Neutrophil (primary cell): Measurements from ENCODE around the gene RPTOR.

Experiments
- H3K27ac ChIP-seq: fragments of 200-600 bp; sonication (generic); 2 replicates; pipeline ENCODE4 v1.5.1; 2016; ENCODE audit warnings: mild to moderate bottlenecking, moderate library complexity
- H3K27me3 ChIP-seq: fragments of 200-600 bp; sonication (generic); 2 replicates; pipeline ENCODE4 v1.6.0; 2016; ENCODE audit warnings: mild to moderate bottlenecking
- H3K36me3 ChIP-seq: fragments of 200-600 bp; sonication (generic); 2 replicates; pipeline ENCODE4 v1.5.1; 2017
- H3K4me1 ChIP-seq, 2 experiments: fragments of 200-600 bp in 1 of 2; sonication (generic) in 1 of 2; 1 replicate in 1 of 2; 2 replicates in 1 of 2; pipeline versions ENCODE4 v1.5.1 to v1.6.1; 2013 to 2016; ENCODE audit warnings: low read depth in 1 of 2, low read length in 1 of 2, mild to moderate bottlenecking in 1 of 2, moderate library complexity in 1 of 2; ENCODE audit not compliant: control insufficient read depth in 1 of 2, insufficient read depth in 1 of 2
- H3K4me3 ChIP-seq, 2 experiments: fragments of 200-600 bp in 1 of 2; sonication (generic) in 1 of 2; 1 replicate in 1 of 2; 2 replicates in 1 of 2; pipeline ENCODE4 v1.5.1; 2013 to 2016; ENCODE audit warnings: low read depth in 1 of 2, low read length in 1 of 2, mild to moderate bottlenecking in 1 of 2, moderate library complexity in 1 of 2
- H3K9me3 ChIP-seq: fragments of 200-600 bp; sonication (generic); 2 replicates; pipeline ENCODE4 v1.5.1; 2016
- TF ChIP-seq, protein P1 (sequence below): fragments of 200-600 bp; sonication (generic); IDR thresholded peaks from 2 replicates; pipeline ENCODE4 v1.5.1; 2016; ENCODE audit warnings: antibody characterized with exemption

The RPTOR gene

GRCh38 chr17:80499560-80499959, 45.1 kb upstream of the RPTOR start:
- no peak overlapping the region for H3K4me3 ChIP-seq
- H3K9me3 ChIP-seq, result no peaks in the 10 kb centered on the region
- no peak overlapping the region for H3K27ac ChIP-seq
- H3K36me3 ChIP-seq, result no peaks in the 10 kb centered on the region
- H3K4me1 ChIP-seq, result no peaks in the 10 kb centered on the region
- H3K27me3 ChIP-seq, result peaks cover 88% of the 10 kb centered on the region
- TF ChIP-seq, protein P1, sequence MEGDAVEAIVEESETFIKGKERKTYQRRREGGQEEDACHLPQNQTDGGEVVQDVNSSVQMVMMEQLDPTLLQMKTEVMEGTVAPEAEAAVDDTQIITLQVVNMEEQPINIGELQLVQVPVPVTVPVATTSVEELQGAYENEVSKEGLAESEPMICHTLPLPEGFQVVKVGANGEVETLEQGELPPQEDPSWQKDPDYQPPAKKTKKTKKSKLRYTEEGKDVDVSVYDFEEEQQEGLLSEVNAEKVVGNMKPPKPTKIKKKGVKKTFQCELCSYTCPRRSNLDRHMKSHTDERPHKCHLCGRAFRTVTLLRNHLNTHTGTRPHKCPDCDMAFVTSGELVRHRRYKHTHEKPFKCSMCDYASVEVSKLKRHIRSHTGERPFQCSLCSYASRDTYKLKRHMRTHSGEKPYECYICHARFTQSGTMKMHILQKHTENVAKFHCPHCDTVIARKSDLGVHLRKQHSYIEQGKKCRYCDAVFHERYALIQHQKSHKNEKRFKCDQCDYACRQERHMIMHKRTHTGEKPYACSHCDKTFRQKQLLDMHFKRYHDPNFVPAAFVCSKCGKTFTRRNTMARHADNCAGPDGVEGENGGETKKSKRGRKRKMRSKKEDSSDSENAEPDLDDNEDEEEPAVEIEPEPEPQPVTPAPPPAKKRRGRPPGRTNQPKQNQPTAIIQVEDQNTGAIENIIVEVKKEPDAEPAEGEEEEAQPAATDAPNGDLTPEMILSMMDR, result no peak

GRCh38 chr17:80499961-80500665, 44.5 kb upstream of the RPTOR start:
- Histone ChIP-seq H3K27ac (no peak overlapping the region), H3K4me1 (no peaks in the 10 kb centered on the region), H3K9me3 (no peaks in the 10 kb centered on the region), H3K4me3 (no peak overlapping the region), H3K27me3 (peaks cover 90% of the 10 kb centered on the region), H3K36me3 (no peaks in the 10 kb centered on the region)
- TF ChIP-seq, protein P1, result no peak

- H3K4me1 ChIP-seq, result no peaks in the 10 kb centered on the region
- H3K27me3 ChIP-seq, result peaks cover 82% of the 10 kb centered on the region
- H3K27ac ChIP-seq, result no peak overlapping the region
- H3K9me3 ChIP-seq, result no peaks in the 10 kb centered on the region
- no peaks in the 10 kb centered on the region for H3K36me3 ChIP-seq
- no peak overlapping the region for H3K4me3 ChIP-seq
- TF ChIP-seq, protein P1, result no peak
Measured at GRCh38 chr17:80501741-80502577, 42.7 kb upstream of the RPTOR start.

DNA sequence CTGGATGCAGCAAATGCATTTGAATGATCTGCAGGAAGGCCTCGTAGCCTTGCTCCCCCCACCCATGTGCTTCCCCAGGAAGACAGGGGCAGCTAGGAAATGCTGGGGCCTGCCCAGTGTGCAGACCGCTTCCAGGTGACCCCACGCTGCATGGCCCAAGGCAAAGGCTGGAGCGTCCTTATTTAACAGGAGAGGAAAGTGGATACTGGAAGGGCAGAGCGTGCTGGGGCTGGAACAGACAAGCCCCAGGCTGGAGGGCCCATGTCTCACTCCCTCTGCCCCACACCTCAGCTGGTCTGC, 42.1 kb upstream of the RPTOR start:
- TF ChIP-seq, protein P1, result no peak
- Histone ChIP-seq H3K36me3 (no peaks in the 10 kb centered on the region), H3K27me3 (peaks cover 82% of the 10 kb centered on the region), H3K4me3 (no peak overlapping the region), H3K27ac (no peak overlapping the region), H3K4me1 (no peaks in the 10 kb centered on the region), H3K9me3 (no peaks in the 10 kb centered on the region)

DNA sequence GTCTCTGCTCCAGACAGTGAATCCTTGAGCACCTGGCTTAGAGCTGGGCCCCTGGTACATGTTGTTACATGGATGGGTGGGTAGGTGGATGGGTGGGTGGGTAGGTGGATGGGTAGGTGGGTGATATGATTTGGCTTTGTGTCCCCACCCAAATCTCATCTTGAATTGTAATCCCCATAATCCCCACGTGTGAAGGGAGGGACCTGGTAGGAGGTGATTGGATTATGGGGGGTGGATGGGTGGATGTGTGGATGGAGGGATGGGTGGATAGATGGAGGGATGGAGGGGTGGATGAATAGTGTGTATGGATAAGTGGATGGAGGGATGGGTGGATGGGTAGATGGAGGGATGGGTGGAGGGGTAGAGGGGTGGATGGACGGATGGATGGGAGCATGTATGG, 41.6 kb upstream of the RPTOR start:
- no peaks in the 10 kb centered on the region for H3K36me3 ChIP-seq
- no peak overlapping the region for H3K4me3 ChIP-seq
- TF ChIP-seq, protein P1, result no peak
- H3K4me1 ChIP-seq, result no peaks in the 10 kb centered on the region
- peaks cover 82% of the 10 kb centered on the region for H3K27me3 ChIP-seq
- H3K27ac ChIP-seq, result no peak overlapping the region
- no peaks in the 10 kb centered on the region for H3K9me3 ChIP-seq
